Measurements from ENCODE around the gene NOXO1. TPM values are rescaled to one million over a fixed set of nuclear protein-coding genes. Genes with fewer than 3 reads are reported as not detected.

NOXO1 gene
- total and polyA plus RNA-seq, 2 donors (not counting 3 experiments of a cell fraction or from before 2014, with no cell fraction given), result 0.37 to 0.60 TPM

- peaks cover 42 to 44% of the 10 kb centered on the region in 2 experiments for H3K27me3 ChIP-seq (ENCODE audit: control insufficient read depth in 2 of 2, insufficient read depth in 2 of 2, low read length in 2 of 2)
- H4K20me1 ChIP-seq (replicated peaks; ENCODE audit: control insufficient read depth, extremely low read depth, insufficient read depth, low read length), result no peaks in the 10 kb centered on the region
- TSS peak; percentile 21 for BruUV-seq (replicated peaks)
- peak overlapping the region; percentile 10 for H2AFZ ChIP-seq (ENCODE audit: low read depth, low read length)
- peaks cover 5% of the 10 kb centered on the region for H3K79me2 ChIP-seq (ENCODE audit: control insufficient read depth, insufficient read depth, low read length)
- intact Hi-C loops (cut with micrococcal nuclease) (loop anchor here (1.0 kb wide), 1 partner anchor 13 kb away; no protein-coding TSS in a partner anchor), dilution Hi-C loops (cut with MboI; ENCODE audit: extremely low pct_ligation_motif_present, low sequenced_read_pairs) (no loop called here)
- peak; percentile 35 for FAIRE-seq
- H3K36me3 ChIP-seq (ENCODE audit: control insufficient read depth in 2 of 2, extremely low read depth in 1 of 2, insufficient read depth in 2 of 2, low read length in 2 of 2), result peaks cover 0 to 7% of the 10 kb centered on the region in 2 experiments
- CTCF ChIA-PET, result interaction anchor here (1.2 to 5.0 kb wide), 5 partner anchors 19 to 156 kb away, joined by 3 to 21 read pairs (median 6); no protein-coding TSS in a partner anchor
- H3K27ac ChIP-seq (ENCODE audit: insufficient read depth, low read depth, low read length), result no peak overlapping the region
- TF ChIP-seq JUN (IDR thresholded peaks at IDR 0.05; ENCODE audit: borderline replicate concordance, insufficient read depth, insufficient read length, low read depth), result no peak
- no peak for TF ChIP-seq POLR2A (IDR thresholded peaks at IDR 0.05; ENCODE audit: low read depth, low read length)
- TF ChIP-seq MYC (IDR thresholded peaks at IDR 0.05; ENCODE audit: low read depth, low read length), result no peak
- no peak for TF ChIP-seq MAX (IDR thresholded peaks at IDR 0.05; ENCODE audit: insufficient read depth, insufficient read length)
- no peak for TF ChIP-seq CTCF (IDR thresholded peaks at IDR 0.05; ENCODE audit: extremely low read depth in 1 of 2, insufficient read depth in 1 of 2, low read depth in 1 of 2, low read length in 2 of 2)
- TF ChIP-seq POLR2AphosphoS5 (IDR thresholded peaks at IDR 0.05; ENCODE audit: insufficient read depth, low read depth, low read length), result no peak
- TF ChIP-seq FOS (IDR thresholded peaks at IDR 0.05; ENCODE audit: borderline replicate concordance, insufficient read depth, low read length), result no peak
- TF ChIP-seq EZH2 (IDR thresholded peaks at IDR 0.05; ENCODE audit: borderline replicate concordance, low read depth, low read length, severe bottlenecking), result no peak
- no peak for TF ChIP-seq GATA2 (IDR thresholded peaks at IDR 0.05; ENCODE audit: insufficient read depth, insufficient read length, low read depth, low read length)
- no peaks in the 10 kb centered on the region for H3K9me1 ChIP-seq (replicated peaks; ENCODE audit: control insufficient read depth, extremely low read depth, insufficient read depth, low read length)
- H3K9me3 ChIP-seq (replicated peaks; ENCODE audit: control insufficient read depth, insufficient read depth, low read length), result no peaks in the 10 kb centered on the region
- peak overlapping the region; percentile 69 for H3K9ac ChIP-seq (replicated peaks; ENCODE audit: extremely low read depth, insufficient read depth, low read length)
- peak overlapping the region; percentile 51 to 75 (median 71) for H3K4me3 ChIP-seq (replicated peaks in 1 of 3; ENCODE audit: insufficient read depth in 1 of 3, low read depth in 1 of 3, low read length in 3 of 3)
- DNase-seq (ENCODE audit: low read depth, low spot score), result no peak
- H3K4me2 ChIP-seq (ENCODE audit: insufficient read depth, low read length), result peak overlapping the region; percentile 67
- POLR2A ChIA-PET, result no interaction called here
- H3K4me1 ChIP-seq (ENCODE audit: control insufficient read depth, extremely low read depth, insufficient read depth, low read length), result peaks cover 15% of the 10 kb centered on the region
These were observed 3.3 kb upstream of the NOXO1 start for GRCh38 chr16:1984347-1985225.

Data from endothelial cell of umbilical vein (primary cell).